Sigmoid colon (tissue), 4 donors: Measurements from ENCODE around the gene NOSIP.

ENCODE experiments used
- EP300 ChIP-seq, 4 donors: sonication (generic); formaldehyde crosslinking; IDR thresholded peaks; one replicate each; pipeline ENCODE4 v1.6.1; 2017; ENCODE audit warnings: antibody characterized with exemption in 4 of 4
- POLR2A ChIP-seq, 2 donors: fragments of 450-650 bp; IDR thresholded peaks; one replicate each; pipeline ENCODE4 v1.6.1; 2016; ENCODE audit warnings: antibody characterized with exemption in 2 of 2, mild to moderate bottlenecking in 2 of 2, moderate library complexity in 2 of 2
- POLR2AphosphoS5 ChIP-seq, 4 donors: sonication (generic); formaldehyde crosslinking; IDR thresholded peaks; one replicate each; pipeline ENCODE4 v1.6.1; 2017; ENCODE audit warnings: antibody characterized with exemption in 4 of 4
- TF ChIP-seq, protein P1 (sequence below), 4 experiments: fragments of 450-650 bp in 3 of 4; fragments of 200-600 bp in 1 of 4; IDR thresholded peaks; one replicate each; pipeline ENCODE4 v1.5.1; 2016 to 2019; ENCODE audit warnings: antibody characterized with exemption in 4 of 4, mild to moderate bottlenecking in 3 of 4, moderate library complexity in 2 of 4

GRCh38 chr19:49581007-49581508 is 702 bp upstream of the NOSIP start, which contains the start of gene PRRG2:
- TF ChIP-seq, protein P1, sequence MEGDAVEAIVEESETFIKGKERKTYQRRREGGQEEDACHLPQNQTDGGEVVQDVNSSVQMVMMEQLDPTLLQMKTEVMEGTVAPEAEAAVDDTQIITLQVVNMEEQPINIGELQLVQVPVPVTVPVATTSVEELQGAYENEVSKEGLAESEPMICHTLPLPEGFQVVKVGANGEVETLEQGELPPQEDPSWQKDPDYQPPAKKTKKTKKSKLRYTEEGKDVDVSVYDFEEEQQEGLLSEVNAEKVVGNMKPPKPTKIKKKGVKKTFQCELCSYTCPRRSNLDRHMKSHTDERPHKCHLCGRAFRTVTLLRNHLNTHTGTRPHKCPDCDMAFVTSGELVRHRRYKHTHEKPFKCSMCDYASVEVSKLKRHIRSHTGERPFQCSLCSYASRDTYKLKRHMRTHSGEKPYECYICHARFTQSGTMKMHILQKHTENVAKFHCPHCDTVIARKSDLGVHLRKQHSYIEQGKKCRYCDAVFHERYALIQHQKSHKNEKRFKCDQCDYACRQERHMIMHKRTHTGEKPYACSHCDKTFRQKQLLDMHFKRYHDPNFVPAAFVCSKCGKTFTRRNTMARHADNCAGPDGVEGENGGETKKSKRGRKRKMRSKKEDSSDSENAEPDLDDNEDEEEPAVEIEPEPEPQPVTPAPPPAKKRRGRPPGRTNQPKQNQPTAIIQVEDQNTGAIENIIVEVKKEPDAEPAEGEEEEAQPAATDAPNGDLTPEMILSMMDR (IDR thresholded peaks at IDR 0.05): no peak
- TF ChIP-seq POLR2A (IDR thresholded peaks at IDR 0.05) (no peak), POLR2AphosphoS5 (IDR thresholded peaks at IDR 0.05) (no peak), EP300 (IDR thresholded peaks at IDR 0.05) (no peak)
